WTC11 (cell line): ENCODE results near the gene POLR3GL. TPM values are rescaled to one million over a fixed set of nuclear protein-coding genes. Genes with fewer than 3 reads are reported as not detected.

Experiments
- ATAC-seq: fragments of 200-7000 bp; cut with Tn5 transposase; 2 replicates; pipeline ENCODE4 v1.10.0; 2021; ENCODE audit warnings: mild to moderate bottlenecking, moderate library complexity
- CTCF ChIA-PET: fragments of 300-600 bp; sonication (Branson Sonifier 250); formaldehyde crosslinking; loops from one replicate; lab custom pipeline; 2021; ENCODE audit warnings: antibody characterized with exemption; lab: Charles Lee
- POLR2A ChIA-PET: fragments of 350-600 bp; sonication (Branson Sonifier 250); formaldehyde crosslinking; loops from one replicate; lab custom pipeline; 2021; ENCODE audit warnings: antibody characterized with exemption; lab: Charles Lee
- DNase-seq: peaks from one replicate; pipeline ENCODE4 v3.0.0; 2021; ENCODE audit warnings: low spot score
- H3K27ac Mint-ChIP-seq: 2 replicates; pipeline ENCODE4 v1.8.0; 2021; ENCODE audit warnings: mixed read lengths
- H3K27me3 Mint-ChIP-seq: 2 replicates; pipeline ENCODE4 v1.8.0; 2021; ENCODE audit warnings: low read depth, mild to moderate bottlenecking, moderate library complexity, mixed read lengths
- H3K36me3 Mint-ChIP-seq: 2 replicates; pipeline ENCODE4 v1.8.0; 2021; ENCODE audit warnings: mixed read lengths
- H3K4me1 Mint-ChIP-seq: 2 replicates; pipeline ENCODE4 v1.8.0; 2022; ENCODE audit warnings: mixed read lengths
- H3K4me3 Mint-ChIP-seq: 2 replicates; pipeline ENCODE4 v1.8.0; 2021; ENCODE audit warnings: mild to moderate bottlenecking, moderate library complexity, mixed read lengths
- H3K9me3 Mint-ChIP-seq: 2 replicates; pipeline ENCODE4 v1.8.0; 2021; ENCODE audit warnings: mixed read lengths
- ESRRA ChIP-seq: sonication (generic); formaldehyde crosslinking; IDR thresholded peaks from 2 replicates; pipeline ENCODE4 v1.8.1; 2022; ENCODE audit warnings: mild to moderate bottlenecking, missing genetic modification reagents, borderline replicate concordance
- ETV6 ChIP-seq: sonication (generic); formaldehyde crosslinking; IDR thresholded peaks from 2 replicates; pipeline ENCODE4 v1.8.1; 2022; ENCODE audit warnings: mild to moderate bottlenecking, missing genetic modification reagents
- FOXK1 ChIP-seq: sonication (generic); formaldehyde crosslinking; IDR thresholded peaks from 2 replicates; pipeline ENCODE4 v1.8.0; 2022; ENCODE audit warnings: mild to moderate bottlenecking, moderate library complexity, missing genetic modification reagents
- FOXP1 ChIP-seq: sonication (generic); formaldehyde crosslinking; IDR thresholded peaks from 2 replicates; pipeline ENCODE4 v1.8.0; 2022; ENCODE audit warnings: missing genetic modification reagents, mild to moderate bottlenecking, moderate library complexity, borderline replicate concordance
- GABPB1 ChIP-seq: sonication (generic); formaldehyde crosslinking; IDR thresholded peaks from 2 replicates; pipeline ENCODE4 v1.8.1; 2023; ENCODE audit warnings: mild to moderate bottlenecking, missing genetic modification reagents
- IRF2 ChIP-seq: sonication (generic); formaldehyde crosslinking; IDR thresholded peaks from 2 replicates; pipeline ENCODE4 v1.8.0; 2022; ENCODE audit warnings: low read depth, missing genetic modification reagents, borderline replicate concordance
- JUN ChIP-seq: sonication (generic); formaldehyde crosslinking; IDR thresholded peaks from 2 replicates; pipeline ENCODE4 v1.8.0; 2023; ENCODE audit warnings: mild to moderate bottlenecking, missing genetic modification reagents
- NFATC4 ChIP-seq: fragments of 250-450 bp; sonication (Bioruptor Pico); IDR thresholded peaks from 2 replicates; pipeline ENCODE4 v1.9.0; 2021; ENCODE audit warnings: mild to moderate bottlenecking
- NFYB ChIP-seq: sonication (generic); formaldehyde crosslinking; conservative IDR thresholded peaks from 2 replicates; pipeline ENCODE4 v1.8.0; 2022; ENCODE audit warnings: low read depth, missing genetic modification reagents
- NR2C2 ChIP-seq: sonication (generic); formaldehyde crosslinking; IDR thresholded peaks from 2 replicates; pipeline ENCODE4 v1.8.0; 2022; ENCODE audit warnings: mild to moderate bottlenecking, missing genetic modification reagents
- NR3C1 ChIP-seq: sonication (generic); formaldehyde crosslinking; conservative IDR thresholded peaks from 2 replicates; pipeline ENCODE4 v1.8.1; 2023; ENCODE audit warnings: low read depth, mild to moderate bottlenecking, missing genetic modification reagents
- SMAD3 ChIP-seq: sonication (generic); formaldehyde crosslinking; IDR thresholded peaks from 2 replicates; pipeline ENCODE4 v1.8.0; 2022; ENCODE audit warnings: missing genetic modification reagents, mild to moderate bottlenecking, borderline replicate concordance
- SP1 ChIP-seq: sonication (generic); formaldehyde crosslinking; conservative IDR thresholded peaks from 2 replicates; pipeline ENCODE4 v1.8.1; 2022; ENCODE audit warnings: missing genetic modification reagents
- ZNF396 ChIP-seq: fragments of 250-450 bp; sonication (Bioruptor Pico); IDR thresholded peaks from 2 replicates; pipeline ENCODE4 v1.8.0; 2021; ENCODE audit warnings: mild to moderate bottlenecking, moderate library complexity, borderline replicate concordance
- ZNF416 ChIP-seq: fragments of 250-450 bp; sonication (Bioruptor Pico); IDR thresholded peaks from 2 replicates; pipeline ENCODE4 v1.9.0; 2021; ENCODE audit warnings: mild to moderate bottlenecking, inconsistent platforms
- total RNA-seq: library from RNA; stranded (reverse); gene quantifications from 3 replicates; pipeline ENCODE4 v1.2.3, GENCODE V29; 2021
- TF ChIP-seq, protein P1 (sequence below): sonication (generic); formaldehyde crosslinking; IDR thresholded peaks from 2 replicates; pipeline ENCODE4 v1.8.1; 2022; ENCODE audit warnings: mild to moderate bottlenecking, moderate library complexity, missing genetic modification reagents
- TF ChIP-seq, protein P2 (sequence below): fragments of 250-450 bp; sonication (Bioruptor Pico); IDR thresholded peaks from 2 replicates; pipeline ENCODE4 v2.1.2; 2022; ENCODE audit warnings: mild to moderate bottlenecking, moderate library complexity
- TF ChIP-seq, protein P3 (sequence below): sonication (generic); formaldehyde crosslinking; IDR thresholded peaks from 2 replicates; pipeline ENCODE4 v1.8.1; 2022; ENCODE audit warnings: low read depth, missing genetic modification reagents, borderline replicate concordance
- TF ChIP-seq, protein P4 (sequence below): sonication (generic); formaldehyde crosslinking; IDR thresholded peaks from 2 replicates; pipeline ENCODE4 v1.8.0; 2022; ENCODE audit warnings: missing genetic modification reagents
- TF ChIP-seq, protein P5 (sequence below): sonication (generic); formaldehyde crosslinking; IDR thresholded peaks from 2 replicates; pipeline ENCODE4 v1.8.0; 2022; ENCODE audit warnings: mild to moderate bottlenecking, missing genetic modification reagents

The POLR3GL gene
- total RNA-seq, 1 experiment from 2014 or later, result 3.8 TPM

DNA sequence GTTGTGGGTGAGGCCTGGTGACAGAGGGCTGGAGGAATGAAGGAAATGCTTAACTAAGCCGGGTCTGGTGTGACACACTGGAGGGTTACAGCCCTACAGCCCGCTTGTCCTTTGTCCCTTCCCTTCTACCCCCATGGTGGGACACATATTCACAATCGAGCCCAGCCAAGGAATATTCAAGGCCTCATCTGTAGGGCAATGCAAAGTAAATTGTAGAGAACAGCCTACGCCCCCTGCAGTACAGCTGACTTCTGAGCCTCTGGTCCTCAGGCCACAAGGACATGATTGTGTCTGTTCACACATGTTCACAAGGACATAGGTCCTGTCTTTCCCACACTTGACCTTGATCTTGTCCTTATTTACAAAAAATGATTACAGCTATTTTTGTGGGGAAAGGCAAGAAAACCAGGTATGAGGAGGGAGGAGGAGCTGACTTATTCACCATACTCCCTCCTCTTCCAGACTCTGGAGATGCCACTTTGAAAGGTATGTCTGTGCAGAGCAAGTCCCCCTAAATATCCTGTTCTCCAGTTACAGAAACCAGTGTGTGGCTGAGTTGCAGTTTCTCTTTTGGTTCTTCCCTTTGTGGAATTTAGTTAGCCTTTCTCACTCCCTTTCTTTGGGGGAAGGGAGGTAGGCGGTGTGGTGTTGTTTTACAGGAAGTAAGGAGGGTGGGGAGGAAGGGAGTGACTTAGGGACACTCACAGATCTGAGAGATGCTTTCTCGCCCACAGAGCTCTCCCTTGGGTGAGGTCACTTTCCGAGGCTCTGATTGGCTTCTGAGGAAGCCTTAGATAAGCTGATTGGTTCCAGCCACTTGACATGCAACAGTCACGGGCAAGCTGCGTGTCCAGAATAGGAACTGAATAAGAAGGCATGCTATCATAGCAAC lies 14.6 kb downstream of the POLR3GL start (continued):
- TF ChIP-seq, protein P1, sequence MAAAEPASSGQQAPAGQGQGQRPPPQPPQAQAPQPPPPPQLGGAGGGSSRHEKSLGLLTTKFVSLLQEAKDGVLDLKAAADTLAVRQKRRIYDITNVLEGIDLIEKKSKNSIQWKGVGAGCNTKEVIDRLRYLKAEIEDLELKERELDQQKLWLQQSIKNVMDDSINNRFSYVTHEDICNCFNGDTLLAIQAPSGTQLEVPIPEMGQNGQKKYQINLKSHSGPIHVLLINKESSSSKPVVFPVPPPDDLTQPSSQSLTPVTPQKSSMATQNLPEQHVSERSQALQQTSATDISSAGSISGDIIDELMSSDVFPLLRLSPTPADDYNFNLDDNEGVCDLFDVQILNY (CRISPR knock-in tag), result no peak
- TF ChIP-seq, protein P2, sequence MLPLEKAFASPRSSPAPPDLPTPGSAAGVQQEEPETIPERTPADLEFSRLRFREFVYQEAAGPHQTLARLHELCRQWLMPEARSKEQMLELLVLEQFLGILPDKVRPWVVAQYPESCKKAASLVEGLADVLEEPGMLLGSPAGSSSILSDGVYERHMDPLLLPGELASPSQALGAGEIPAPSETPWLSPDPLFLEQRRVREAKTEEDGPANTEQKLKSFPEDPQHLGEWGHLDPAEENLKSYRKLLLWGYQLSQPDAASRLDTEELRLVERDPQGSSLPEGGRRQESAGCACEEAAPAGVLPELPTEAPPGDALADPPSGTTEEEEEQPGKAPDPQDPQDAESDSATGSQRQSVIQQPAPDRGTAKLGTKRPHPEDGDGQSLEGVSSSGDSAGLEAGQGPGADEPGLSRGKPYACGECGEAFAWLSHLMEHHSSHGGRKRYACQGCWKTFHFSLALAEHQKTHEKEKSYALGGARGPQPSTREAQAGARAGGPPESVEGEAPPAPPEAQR, result no peak
- TF ChIP-seq NR2C2 (no peak), JUN (CRISPR knock-in tag) (no peak), SP1 (peak; percentile 53; the same call in 1 of the 2 replicates), IRF2 (no peak), SMAD3 (CRISPR knock-in tag) (no peak)
- TF ChIP-seq, protein P3, sequence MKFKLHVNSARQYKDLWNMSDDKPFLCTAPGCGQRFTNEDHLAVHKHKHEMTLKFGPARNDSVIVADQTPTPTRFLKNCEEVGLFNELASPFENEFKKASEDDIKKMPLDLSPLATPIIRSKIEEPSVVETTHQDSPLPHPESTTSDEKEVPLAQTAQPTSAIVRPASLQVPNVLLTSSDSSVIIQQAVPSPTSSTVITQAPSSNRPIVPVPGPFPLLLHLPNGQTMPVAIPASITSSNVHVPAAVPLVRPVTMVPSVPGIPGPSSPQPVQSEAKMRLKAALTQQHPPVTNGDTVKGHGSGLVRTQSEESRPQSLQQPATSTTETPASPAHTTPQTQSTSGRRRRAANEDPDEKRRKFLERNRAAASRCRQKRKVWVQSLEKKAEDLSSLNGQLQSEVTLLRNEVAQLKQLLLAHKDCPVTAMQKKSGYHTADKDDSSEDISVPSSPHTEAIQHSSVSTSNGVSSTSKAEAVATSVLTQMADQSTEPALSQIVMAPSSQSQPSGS, result no peak

- TF ChIP-seq ETV6 (no peak), NR3C1 (no peak), NFYB (no peak), ZNF396 (CRISPR knock-in tag) (no peak)
- ATAC-seq, result no peak
- no peak for DNase-seq
- Mint-ChIP-seq H3K27ac (no peak overlapping the region), H3K4me1 (peaks cover 23% of the 10 kb centered on the region), H3K4me3 (no peak overlapping the region), H3K9me3 (no peaks in the 10 kb centered on the region), H3K36me3 (no peaks in the 10 kb centered on the region), H3K27me3 (no peaks in the 10 kb centered on the region; the same call in none of the 2 replicates)
- ChIA-PET POLR2A (interaction anchor here (0.6 to 2.7 kb wide), 14 partner anchors 11 to 121 kb away, joined by 3 to 17 read pairs (median 5); partner anchors contain the start of genes ANKRD34A, PIAS3, POLR3GL and RBM8A), CTCF (interaction anchor here (0.6 to 5.4 kb wide), 29 partner anchors 8 to 134 kb away, joined by 3 to 54 read pairs (median 7); partner anchors contain the start of genes ANKRD34A, ANKRD35, HJV and LIX1L)
These were observed 15.4 kb downstream of the POLR3GL start for GRCh38 chr1:145979746-145980456.

DNA sequence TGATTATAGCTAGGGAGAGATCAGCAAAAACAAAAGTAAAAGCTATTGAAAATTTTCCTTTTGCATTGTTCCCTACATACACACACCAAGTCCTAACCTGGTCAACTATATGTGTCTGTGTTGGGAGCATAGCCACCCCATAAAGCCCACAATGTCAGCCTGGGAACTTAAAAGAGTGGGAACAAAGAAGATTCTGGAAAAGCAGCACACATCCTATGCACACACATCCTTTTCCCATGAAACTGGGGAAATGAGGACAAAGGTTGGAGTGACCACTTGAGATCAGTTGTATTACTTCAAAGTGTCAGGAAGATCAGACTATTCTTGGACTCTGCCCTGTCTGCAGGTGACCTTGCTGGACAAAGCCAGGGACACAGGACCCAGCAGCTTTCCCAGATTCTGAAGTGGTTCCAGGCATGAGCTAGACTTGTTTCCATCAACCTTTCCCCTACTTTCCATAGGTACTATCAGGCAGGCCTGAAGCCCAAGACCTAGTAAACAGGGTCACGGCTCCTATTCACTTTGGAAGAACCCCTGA lies 16.0 kb downstream of the POLR3GL start:
- no peaks in the 10 kb centered on the region for H3K9me3 Mint-ChIP-seq
- DNase-seq, result no peak
- no peak overlapping the region for H3K4me3 Mint-ChIP-seq
- ATAC-seq, result no peak
- peaks cover 29% of the 10 kb centered on the region for H3K4me1 Mint-ChIP-seq
- no peaks in the 10 kb centered on the region; the same call in none of the 2 replicates for H3K27me3 Mint-ChIP-seq
- CTCF ChIA-PET, result interaction anchor here (1.4 to 5.4 kb wide), 8 partner anchors 10 to 135 kb away, joined by 3 to 54 read pairs (median 19); partner anchors contain the start of genes ANKRD34A, NUDT17 and POLR3GL
- no peak overlapping the region for H3K27ac Mint-ChIP-seq
- POLR2A ChIA-PET, result interaction anchor here (1.0 to 2.7 kb wide), 4 partner anchors 13 to 71 kb away, joined by 3 to 17 read pairs (median 5); partner anchors contain the start of genes ANKRD34A and POLR3GL
- H3K36me3 Mint-ChIP-seq, result no peaks in the 10 kb centered on the region
- TF ChIP-seq ZNF416 (no peak), FOXP1 (CRISPR knock-in tag) (no peak), FOXK1 (CRISPR knock-in tag) (no peak), ESRRA (CRISPR knock-in tag) (no peak), GABPB1 (CRISPR knock-in tag) (no peak), NFATC4 (CRISPR knock-in tag) (no peak)
- TF ChIP-seq, protein P4, sequence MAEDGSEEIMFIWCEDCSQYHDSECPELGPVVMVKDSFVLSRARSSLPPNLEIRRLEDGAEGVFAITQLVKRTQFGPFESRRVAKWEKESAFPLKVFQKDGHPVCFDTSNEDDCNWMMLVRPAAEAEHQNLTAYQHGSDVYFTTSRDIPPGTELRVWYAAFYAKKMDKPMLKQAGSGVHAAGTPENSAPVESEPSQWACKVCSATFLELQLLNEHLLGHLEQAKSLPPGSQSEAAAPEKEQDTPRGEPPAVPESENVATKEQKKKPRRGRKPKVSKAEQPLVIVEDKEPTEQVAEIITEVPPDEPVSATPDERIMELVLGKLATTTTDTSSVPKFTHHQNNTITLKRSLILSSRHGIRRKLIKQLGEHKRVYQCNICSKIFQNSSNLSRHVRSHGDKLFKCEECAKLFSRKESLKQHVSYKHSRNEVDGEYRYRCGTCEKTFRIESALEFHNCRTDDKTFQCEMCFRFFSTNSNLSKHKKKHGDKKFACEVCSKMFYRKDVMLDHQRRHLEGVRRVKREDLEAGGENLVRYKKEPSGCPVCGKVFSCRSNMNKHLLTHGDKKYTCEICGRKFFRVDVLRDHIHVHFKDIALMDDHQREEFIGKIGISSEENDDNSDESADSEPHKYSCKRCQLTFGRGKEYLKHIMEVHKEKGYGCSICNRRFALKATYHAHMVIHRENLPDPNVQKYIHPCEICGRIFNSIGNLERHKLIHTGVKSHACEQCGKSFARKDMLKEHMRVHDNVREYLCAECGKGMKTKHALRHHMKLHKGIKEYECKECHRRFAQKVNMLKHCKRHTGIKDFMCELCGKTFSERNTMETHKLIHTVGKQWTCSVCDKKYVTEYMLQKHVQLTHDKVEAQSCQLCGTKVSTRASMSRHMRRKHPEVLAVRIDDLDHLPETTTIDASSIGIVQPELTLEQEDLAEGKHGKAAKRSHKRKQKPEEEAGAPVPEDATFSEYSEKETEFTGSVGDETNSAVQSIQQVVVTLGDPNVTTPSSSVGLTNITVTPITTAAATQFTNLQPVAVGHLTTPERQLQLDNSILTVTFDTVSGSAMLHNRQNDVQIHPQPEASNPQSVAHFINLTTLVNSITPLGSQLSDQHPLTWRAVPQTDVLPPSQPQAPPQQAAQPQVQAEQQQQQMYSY (CRISPR knock-in tag), result no peak
- TF ChIP-seq, protein P5, sequence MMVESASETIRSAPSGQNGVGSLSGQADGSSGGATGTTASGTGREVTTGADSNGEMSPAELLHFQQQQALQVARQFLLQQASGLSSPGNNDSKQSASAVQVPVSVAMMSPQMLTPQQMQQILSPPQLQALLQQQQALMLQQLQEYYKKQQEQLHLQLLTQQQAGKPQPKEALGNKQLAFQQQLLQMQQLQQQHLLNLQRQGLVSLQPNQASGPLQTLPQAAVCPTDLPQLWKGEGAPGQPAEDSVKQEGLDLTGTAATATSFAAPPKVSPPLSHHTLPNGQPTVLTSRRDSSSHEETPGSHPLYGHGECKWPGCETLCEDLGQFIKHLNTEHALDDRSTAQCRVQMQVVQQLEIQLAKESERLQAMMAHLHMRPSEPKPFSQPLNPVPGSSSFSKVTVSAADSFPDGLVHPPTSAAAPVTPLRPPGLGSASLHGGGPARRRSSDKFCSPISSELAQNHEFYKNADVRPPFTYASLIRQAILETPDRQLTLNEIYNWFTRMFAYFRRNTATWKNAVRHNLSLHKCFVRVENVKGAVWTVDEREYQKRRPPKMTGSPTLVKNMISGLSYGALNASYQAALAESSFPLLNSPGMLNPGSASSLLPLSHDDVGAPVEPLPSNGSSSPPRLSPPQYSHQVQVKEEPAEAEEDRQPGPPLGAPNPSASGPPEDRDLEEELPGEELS (CRISPR knock-in tag), result no peak
